ENCODE results near the gene GTPBP2.
"Not testable (repeated sequence)": the region's sequence is repeated elsewhere in the genome, so short reads cannot be mapped to it uniquely, and the experiment has no call there.

GTPBP2 gene

DNA sequence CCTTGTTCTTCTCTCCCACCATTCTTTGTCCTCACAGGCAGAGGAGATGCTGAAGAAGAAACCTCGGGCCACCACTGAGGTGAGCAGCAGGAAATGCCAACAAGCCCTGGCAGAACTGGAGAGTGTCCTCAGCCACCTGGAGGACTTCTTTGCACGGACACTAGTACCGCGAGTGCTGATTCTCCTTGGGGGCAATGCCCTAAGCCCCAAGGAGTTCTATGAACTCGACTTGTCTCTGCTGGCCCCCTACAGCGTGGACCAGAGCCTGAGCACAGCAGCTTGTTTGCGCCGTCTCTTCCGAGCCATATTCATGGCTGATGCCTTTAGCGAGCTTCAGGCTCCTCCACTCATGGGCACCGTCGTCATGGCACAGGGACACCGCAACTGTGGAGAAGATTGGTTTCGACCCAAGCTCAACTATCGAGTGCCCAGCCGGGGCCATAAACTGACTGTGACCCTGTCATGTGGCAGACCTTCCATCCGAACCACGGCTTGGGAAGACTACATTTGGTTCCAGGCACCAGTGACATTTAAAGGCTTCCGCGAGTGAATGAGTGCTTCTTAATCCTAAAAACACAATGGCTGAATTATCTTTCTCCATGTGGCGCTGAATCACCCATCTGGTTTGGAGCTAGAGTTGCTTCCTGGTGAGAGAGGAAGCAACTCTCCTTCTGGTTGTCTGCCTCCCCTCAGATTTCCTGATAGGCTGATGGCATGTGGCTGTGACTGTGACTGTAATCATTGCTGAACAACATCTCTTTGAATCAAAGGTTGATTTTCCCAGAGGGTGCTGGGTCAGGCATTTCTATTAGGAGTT lies 11.1 kb upstream of the GTPBP2 start:
- in situ Hi-C loops (cut with HindIII; ENCODE audit: low sequenced_read_pairs), result no loop called here
- no peak overlapping the region for H3K4me3 ChIP-seq (ENCODE audit: low read depth, low read length)
- TF ChIP-seq, protein P1, sequence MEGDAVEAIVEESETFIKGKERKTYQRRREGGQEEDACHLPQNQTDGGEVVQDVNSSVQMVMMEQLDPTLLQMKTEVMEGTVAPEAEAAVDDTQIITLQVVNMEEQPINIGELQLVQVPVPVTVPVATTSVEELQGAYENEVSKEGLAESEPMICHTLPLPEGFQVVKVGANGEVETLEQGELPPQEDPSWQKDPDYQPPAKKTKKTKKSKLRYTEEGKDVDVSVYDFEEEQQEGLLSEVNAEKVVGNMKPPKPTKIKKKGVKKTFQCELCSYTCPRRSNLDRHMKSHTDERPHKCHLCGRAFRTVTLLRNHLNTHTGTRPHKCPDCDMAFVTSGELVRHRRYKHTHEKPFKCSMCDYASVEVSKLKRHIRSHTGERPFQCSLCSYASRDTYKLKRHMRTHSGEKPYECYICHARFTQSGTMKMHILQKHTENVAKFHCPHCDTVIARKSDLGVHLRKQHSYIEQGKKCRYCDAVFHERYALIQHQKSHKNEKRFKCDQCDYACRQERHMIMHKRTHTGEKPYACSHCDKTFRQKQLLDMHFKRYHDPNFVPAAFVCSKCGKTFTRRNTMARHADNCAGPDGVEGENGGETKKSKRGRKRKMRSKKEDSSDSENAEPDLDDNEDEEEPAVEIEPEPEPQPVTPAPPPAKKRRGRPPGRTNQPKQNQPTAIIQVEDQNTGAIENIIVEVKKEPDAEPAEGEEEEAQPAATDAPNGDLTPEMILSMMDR (IDR thresholded peaks at IDR 0.05; ENCODE audit: low read depth, low read length, missing control alignments), result no peak
- no peak for DNase-seq (ENCODE audit: low read depth)

DNA sequence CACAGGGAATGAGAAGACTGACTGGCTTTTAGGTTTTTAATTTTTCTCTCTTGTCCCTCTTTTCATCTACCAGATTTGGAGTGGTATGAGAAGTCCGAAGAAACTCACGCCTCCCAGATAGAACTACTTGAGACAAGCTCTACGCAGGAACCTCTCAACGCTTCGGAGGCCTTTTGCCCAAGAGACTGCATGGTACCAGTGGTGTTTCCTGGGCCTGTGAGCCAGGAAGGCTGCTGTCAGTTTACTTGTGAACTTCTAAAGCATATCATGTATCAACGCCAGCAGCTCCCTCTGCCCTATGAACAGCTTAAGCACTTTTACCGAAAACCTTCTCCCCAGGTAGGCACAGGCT lies 7.2 kb upstream of the GTPBP2 start:
- DNase-seq (ENCODE audit: low read depth), result no peak
- TF ChIP-seq, protein P1 (IDR thresholded peaks at IDR 0.05; ENCODE audit: low read depth, low read length, missing control alignments), result no peak
- in situ Hi-C loops (cut with HindIII; ENCODE audit: low sequenced_read_pairs), result no loop called here
- peak overlapping the region; percentile 79 for H3K4me3 ChIP-seq (ENCODE audit: low read depth, low read length)

DNA sequence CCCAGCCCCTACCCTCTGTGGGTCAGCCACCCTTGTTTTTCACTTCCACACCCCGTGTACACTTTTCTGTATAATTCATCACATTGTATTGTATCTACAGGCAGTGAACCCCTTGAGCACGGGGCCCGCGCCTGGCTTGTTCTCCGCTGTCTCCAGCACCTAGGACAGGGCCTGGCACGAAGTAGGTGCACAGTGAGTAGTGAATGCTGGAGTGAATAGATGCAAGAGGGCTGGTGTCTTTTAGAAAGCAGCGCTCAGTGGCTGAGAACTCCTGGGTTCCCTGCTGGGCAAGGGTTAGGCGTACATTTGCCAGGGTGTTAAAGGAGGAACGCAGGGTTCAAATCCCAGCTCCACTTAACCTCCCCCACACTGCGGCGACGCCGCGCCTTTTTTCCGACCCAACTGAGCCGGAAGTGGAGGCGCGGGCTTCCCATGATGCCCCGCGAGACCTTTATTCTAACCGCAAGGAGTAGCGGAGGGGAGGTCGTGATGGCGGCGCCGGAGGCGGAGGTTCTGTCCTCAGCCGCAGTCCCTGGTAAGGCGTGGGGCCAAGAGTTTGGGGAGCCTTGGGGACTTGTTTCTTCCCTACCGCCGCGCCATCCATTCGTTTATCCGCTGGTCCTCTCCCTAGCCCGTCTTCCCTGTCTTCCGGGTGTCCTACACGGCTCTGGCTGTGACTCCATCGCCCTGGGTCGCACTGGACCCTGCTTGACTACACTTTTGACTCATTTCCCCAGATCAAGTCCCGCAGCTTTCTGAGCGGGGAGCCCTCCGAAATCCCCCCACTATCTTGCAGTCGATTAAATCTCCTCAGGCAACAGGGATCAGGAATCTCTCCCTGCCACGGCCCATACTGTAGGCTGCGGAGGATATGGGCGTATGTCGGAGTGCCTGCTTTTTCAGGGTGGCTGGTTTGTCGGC lies 6.6 kb upstream of the GTPBP2 start, which contains the start of gene MAD2L1BP:
TSS of gene MAD2L1BP (plus strand) at position 454 of the 921 bp plus-strand sequence. CDS start at position 490, 36 bp downstream.
- peak within 1 kb of the TSS; percentile 79 for H3K4me3 ChIP-seq (ENCODE audit: low read depth, low read length)
- no peak for DNase-seq (ENCODE audit: low read depth)
- in situ Hi-C loops (cut with HindIII; ENCODE audit: low sequenced_read_pairs), result no loop called here
- TF ChIP-seq, protein P1 (IDR thresholded peaks at IDR 0.05; ENCODE audit: low read depth, low read length, missing control alignments), result no peak

DNA sequence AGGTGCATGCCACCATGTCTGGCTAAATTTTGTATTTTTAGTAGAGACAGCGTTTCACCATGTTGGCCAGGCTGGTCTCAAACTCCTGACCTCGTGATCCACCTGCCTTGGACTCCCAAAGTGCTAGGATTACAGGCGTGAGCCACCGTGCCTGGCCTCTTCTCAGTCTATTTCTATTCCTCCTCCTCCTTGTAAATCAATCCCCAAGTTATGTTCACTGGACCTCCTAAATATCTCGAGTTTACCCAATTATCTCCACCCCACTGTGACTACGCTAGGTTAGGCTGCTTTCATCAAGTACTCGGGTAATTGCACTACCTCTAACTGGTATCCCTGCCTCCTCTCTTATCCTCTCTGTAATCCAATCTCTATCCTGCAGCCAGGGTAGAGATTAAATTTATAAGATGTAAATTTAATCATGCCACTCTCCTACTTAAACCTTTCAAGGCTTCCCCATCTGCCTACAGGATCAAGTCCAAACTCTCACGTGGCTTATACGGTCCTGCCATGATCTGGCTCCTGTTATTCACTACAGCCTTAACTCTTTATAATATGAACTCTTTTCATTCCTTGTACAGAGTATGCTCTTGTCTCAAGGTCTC lies 5.7 kb upstream of the GTPBP2 start:
- no peak for DNase-seq (ENCODE audit: low read depth)
- no peak overlapping the region for H3K4me3 ChIP-seq (ENCODE audit: low read depth, low read length)
- TF ChIP-seq, protein P1 (IDR thresholded peaks at IDR 0.05; ENCODE audit: low read depth, low read length, missing control alignments), result no peak
- in situ Hi-C loops (cut with HindIII; ENCODE audit: low sequenced_read_pairs), result no loop called here

DNA sequence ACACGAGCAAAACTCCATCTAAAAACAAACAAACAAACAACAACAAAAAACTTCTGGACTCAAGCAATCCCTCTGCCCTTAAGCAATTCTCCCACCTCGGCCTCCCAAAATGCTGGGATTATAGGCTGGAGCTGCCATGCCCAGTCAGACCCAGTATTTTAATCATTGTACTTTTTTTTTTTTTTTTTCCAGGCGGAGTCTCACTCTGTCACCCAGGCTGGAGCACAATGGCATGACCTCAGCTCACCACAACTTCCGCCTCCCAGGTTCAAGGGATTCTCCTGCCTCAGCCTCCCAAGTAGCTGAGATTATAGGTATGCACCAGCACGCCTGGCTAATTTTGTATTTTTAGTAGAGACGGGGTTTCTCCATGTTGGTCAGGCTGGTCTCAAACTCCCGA lies 3.9 kb upstream of the GTPBP2 start:
- H3K4me3 ChIP-seq (ENCODE audit: low read depth, low read length); DNase-seq (ENCODE audit: low read depth); in situ Hi-C loops (cut with HindIII; ENCODE audit: low sequenced_read_pairs): not testable (repeated sequence)

DNA sequence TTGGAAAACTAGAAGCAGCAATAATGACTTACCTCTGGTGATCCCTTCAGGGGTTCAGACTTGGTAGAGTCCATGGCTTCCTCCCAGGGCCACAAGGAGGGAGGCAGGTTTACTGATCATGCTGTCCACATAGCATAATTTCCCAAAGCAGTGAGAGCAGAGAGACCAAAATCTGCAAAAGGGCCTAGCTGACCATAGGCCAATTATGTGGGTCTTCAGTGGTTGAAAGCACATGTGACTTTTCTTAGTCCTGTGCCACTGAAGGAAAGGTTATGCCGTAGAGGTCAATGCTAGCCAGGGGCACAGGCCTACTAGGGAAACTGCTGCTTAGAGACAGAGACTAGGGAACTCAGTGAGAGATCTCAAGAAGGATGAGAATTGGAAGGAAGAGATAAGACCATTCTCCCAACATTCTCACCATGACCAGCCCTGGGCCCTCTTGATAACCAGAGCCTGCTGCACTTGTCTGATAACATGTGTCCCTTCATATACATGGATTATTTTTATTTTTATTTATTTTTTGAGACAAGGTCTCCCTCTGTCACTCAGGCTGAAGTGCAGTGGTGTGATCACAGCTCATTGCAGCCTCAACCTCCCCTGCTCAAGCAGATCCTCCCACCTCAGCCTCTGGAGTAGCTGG lies 2.0 kb upstream of the GTPBP2 start:
- no peak for DNase-seq (ENCODE audit: low read depth)
- in situ Hi-C loops (cut with HindIII; ENCODE audit: low sequenced_read_pairs), result no loop called here
- H3K4me3 ChIP-seq (ENCODE audit: low read depth, low read length), result no peak overlapping the region
- TF ChIP-seq, protein P1 (IDR thresholded peaks at IDR 0.05; ENCODE audit: low read depth, low read length, missing control alignments), result no peak
